Pancreas (tissue), 10 donors: ENCODE measurements around the gene CABYR. TPM values are rescaled to one million over a fixed set of nuclear protein-coding genes. Genes with fewer than 3 reads are reported as not detected.
A peak's percentile ranks its signal among the peaks of the same experiment; 100 is the strongest.

ENCODE experiments used
- ATAC-seq, 4 donors: fragments of 200-7000 bp; cut with Tn5 transposase; one replicate each; pipeline versions ENCODE4 v1.8.0 to v1.9.1; 2020; ENCODE audit warnings: mild to moderate bottlenecking in 4 of 4, moderate library complexity in 4 of 4
- DNase-seq, 6 donors: peaks; one replicate each; pipeline ENCODE4 v3.0.0-alpha.2; 2020
- FAIRE-seq: peaks from 2 replicates; lab custom pipeline; 2012; peaks lifted over from hg19 to GRCh38; lab: Jason Lieb, UNC
- H3K27ac ChIP-seq, 4 donors: fragments of 200-600 bp; sonication (generic); 1 replicate in 3 of 4; 2 replicates in 1 of 4; pipeline versions ENCODE4 v1.5.0 to v1.8.0; 2020
- H3K27me3 ChIP-seq, 4 donors: fragments of 200-600 bp; one replicate each; pipeline ENCODE4 v1.8.0; 2021
- H3K36me3 ChIP-seq, 3 donors: fragments of 200-600 bp; sonication (generic) in 1 of 3; one replicate each; pipeline versions ENCODE4 v1.5.0 to v1.8.0; 2020 to 2021
- H3K4me1 ChIP-seq, 3 donors: fragments of 200-600 bp; one replicate each; pipeline ENCODE4 v1.8.0; 2021
- H3K4me3 ChIP-seq, 4 donors: fragments of 200-600 bp; sonication (generic) in 2 of 4; one replicate each; pipeline versions ENCODE4 v1.5.0 to v1.8.0; 2020 to 2021
- H3K9me3 ChIP-seq, 4 donors: fragments of 200-600 bp; one replicate each; pipeline ENCODE4 v1.8.0; 2021
- CTCF ChIP-seq, 4 donors: fragments of 200-600 bp; sonication (generic) in 3 of 4; IDR thresholded peaks; one replicate each; pipeline versions ENCODE4 v1.5.0 to v1.8.0; 2021; ENCODE audit warnings: antibody characterized with exemption in 4 of 4
- WGBS, 2 donors: extraction: QIAGEN DNeasy Blood & Tissue Kit; methylation state at CpG; one replicate each; pipeline ENCODE4 v1.1.7; 2013; 5-methylcytosine and 5-hydroxymethylcytosine counted together
- intact Hi-C, 3 donors: fragments of 100-400 bp; cut with DNase I; formaldehyde crosslinking; loops; one replicate each; pipeline versions ENCODE4 v1.11.1 to v1.14.2; 2022
- polyA plus RNA-seq, 2 donors: library from polyadenylated mRNA; stranded (reverse); fragments of 200-250 nt; gene quantifications; one replicate each; pipeline ENCODE4 v1.2.3, GENCODE V29; 2013
- total RNA-seq, 6 donors: library from RNA; stranded (reverse); fragmentation: NEBNext Ultra II Directional in 4 of 6; extraction: Animal tissue kit (Norgen Biotek cat#: 25700) in 4 of 6; gene quantifications; one replicate each; pipeline versions ENCODE4 v1.2.1 to v1.2.4, GENCODE V29; 2021 to 2023
- donor health status: healthy with polysubstance abuse.
- donor health status: DM: no; HTN: no; CAD: no; lungs with moderate emphysema.
- donor health status: DM: no; HTN: no; CAD: no.
- donor health status: control.
- donor health status: control.
- donor health status: Bipolar disorder and iron deficiency.
- donor health status: DM: yes; HTN: yes; CAD: no.
- donor health status: DM: no; HTN: no; CAD: no.
- donor health status: DM: no; HTN: no; CAD: no.
- donor health status: DM: yes; HTN: yes; CAD: no.

Gene CABYR
- total and polyA plus RNA-seq, 8 donors, result 0.20 to 0.78 (median 0.25) TPM; not detected in 1

- DNase-seq (no peak), FAIRE-seq (no peak), ATAC-seq (no peak)
- Histone ChIP-seq H3K36me3 (no peaks in the 10 kb centered on the region), H3K27me3 (no peaks in the 10 kb centered on the region), H3K4me3 (no peak overlapping the region), H3K27ac (no peak overlapping the region), H3K9me3 (no peaks in the 10 kb centered on the region), H3K4me1 (no peaks in the 10 kb centered on the region)
- intact Hi-C loops, result no loop called here
- WGBS, 2 donors, result 93 to 98% methylated on average over 7 of the region's 7 CpGs
- no peak for TF ChIP-seq CTCF (IDR thresholded peaks at IDR 0.05)
Measured at GRCh38 chr18:24185805-24186204, 46.9 kb downstream of the CABYR start.

- 90 to 94% methylated on average over 5 of the region's 5 CpGs for WGBS, 2 donors
- ATAC-seq (no peak), DNase-seq (no peak), FAIRE-seq (no peak)
- no peak for TF ChIP-seq CTCF (IDR thresholded peaks at IDR 0.05)
- no peaks in the 10 kb centered on the region for H3K9me3 ChIP-seq
- no peak overlapping the region for H3K27ac ChIP-seq
- intact Hi-C loops, result no loop called here
- H3K4me3 ChIP-seq, result no peak overlapping the region
- H3K27me3 ChIP-seq, result no peaks in the 10 kb centered on the region
- H3K4me1 ChIP-seq, result no peaks in the 10 kb centered on the region
- no peaks in the 10 kb centered on the region for H3K36me3 ChIP-seq
Measured at GRCh38 chr18:24187049-24187448, 48.2 kb downstream of the CABYR start.

- Histone ChIP-seq H3K4me3 (no peak overlapping the region), H3K27me3 (no peaks in the 10 kb centered on the region), H3K9me3 (no peaks in the 10 kb centered on the region), H3K4me1 (no peaks in the 10 kb centered on the region), H3K27ac (no peak overlapping the region), H3K36me3 (no peaks in the 10 kb centered on the region)
- FAIRE-seq (no peak), ATAC-seq (peak in 1 of 4 donors; percentile 44), DNase-seq (no peak)
- WGBS, 2 donors, result 84 to 85% methylated on average over 1 of the region's 1 CpG
- no peak for TF ChIP-seq CTCF (IDR thresholded peaks at IDR 0.05)
- intact Hi-C loops, result no loop called here
Measured at GRCh38 chr18:24187689-24188088, 48.8 kb downstream of the CABYR start.

- no peak for TF ChIP-seq CTCF (IDR thresholded peaks at IDR 0.05)
- ATAC-seq (no peak), FAIRE-seq (no peak), DNase-seq (no peak)
- Histone ChIP-seq H3K27me3 (no peaks in the 10 kb centered on the region), H3K9me3 (no peaks in the 10 kb centered on the region), H3K27ac (no peak overlapping the region), H3K4me3 (no peak overlapping the region), H3K4me1 (no peaks in the 10 kb centered on the region), H3K36me3 (no peaks in the 10 kb centered on the region)
- intact Hi-C loops, result no loop called here
- 69 to 70% methylated on average over 5 of the region's 5 CpGs for WGBS, 2 donors
Measured at GRCh38 chr18:24188120-24188519, 49.3 kb downstream of the CABYR start.

GRCh38 chr18:24189007-24189528 lies 50.2 kb downstream of the CABYR start:
- no peaks in the 10 kb centered on the region for H3K9me3 ChIP-seq
- H3K27ac ChIP-seq, result no peak overlapping the region
- intact Hi-C loops, result no loop called here
- no peak for FAIRE-seq
- DNase-seq, result no peak
- no peaks in the 10 kb centered on the region for H3K27me3 ChIP-seq
- ATAC-seq, result peak in 2 of 4 donors; percentile 42 to 60
- no peaks in the 10 kb centered on the region for H3K4me1 ChIP-seq
- 83 to 85% methylated on average over 6 of the region's 6 CpGs for WGBS, 2 donors
- H3K4me3 ChIP-seq, result no peak overlapping the region
- TF ChIP-seq CTCF (IDR thresholded peaks at IDR 0.05), result no peak
- no peaks in the 10 kb centered on the region for H3K36me3 ChIP-seq
